HG02970 (cell line): ENCODE measurements around the gene SELENOT.
"Not testable (repeated sequence)": the region's sequence is repeated elsewhere in the genome, so short reads cannot be mapped to it uniquely, and the experiment has no call there.

Experiments
- ATAC-seq: cut with Tn5 transposase; IDR thresholded peaks from one replicate; pipeline ENCODE4 v1.9.1; 2021; ENCODE audit warnings: mild to moderate bottlenecking, moderate library complexity, moderate number of reproducible peaks; ENCODE audit not compliant: unreplicated experiment, low FRiP score

Gene SELENOT

GRCh38 chr3:150603153-150603979, at the start of gene SELENOT:
Gene SELENOT, plus strand, starts transcription at chr3:150603321. Its CDS starts 42 bp downstream, at chr3:150603363.
- ATAC-seq = peak; percentile 75

GRCh38 chr3:150555859-150556436, 47.2 kb upstream of the SELENOT start:
- ATAC-seq = no peak

GRCh38 chr3:150556792-150557191, 46.3 kb upstream of the SELENOT start:
- ATAC-seq = no peak

- ATAC-seq = no peak
Measured at GRCh38 chr3:150557725-150558124, 45.4 kb upstream of the SELENOT start.

- no peak for ATAC-seq
Measured at GRCh38 chr3:150564243-150564642, 38.9 kb upstream of the SELENOT start.

GRCh38 chr3:150567328-150567727, 35.8 kb upstream of the SELENOT start:
- ATAC-seq = no peak

- ATAC-seq = no peak
Measured at GRCh38 chr3:150577855-150578254, 25.3 kb upstream of the SELENOT start.

- no peak for ATAC-seq
Measured at GRCh38 chr3:150581174-150581573, 21.9 kb upstream of the SELENOT start.

- no peak for ATAC-seq
Measured at GRCh38 chr3:150582620-150583019, 20.5 kb upstream of the SELENOT start.

GRCh38 chr3:150583028-150583427, 20.1 kb upstream of the SELENOT start:
- ATAC-seq = no peak

GRCh38 chr3:150588027-150588830, 14.9 kb upstream of the SELENOT start:
- ATAC-seq = no peak

GRCh38 chr3:150589759-150590158, 13.4 kb upstream of the SELENOT start:
- no peak for ATAC-seq

GRCh38 chr3:150594150-150594549, 9.0 kb upstream of the SELENOT start:
- no peak for ATAC-seq

- no peak for ATAC-seq
Measured at GRCh38 chr3:150597646-150598045, 5.5 kb upstream of the SELENOT start.

GRCh38 chr3:150599611-150600297, 3.4 kb upstream of the SELENOT start:
- ATAC-seq = no peak

- not testable (repeated sequence) for ATAC-seq
Measured at GRCh38 chr3:150600647-150601530, 2.2 kb upstream of the SELENOT start.

GRCh38 chr3:150602426-150603152, 532 bp upstream of the SELENOT start:
- peak; percentile 8 for ATAC-seq

- ATAC-seq = no peak
Measured at GRCh38 chr3:150603980-150604319, 829 bp downstream of the SELENOT start.

- ATAC-seq = no peak
Measured at GRCh38 chr3:150605998-150606641, 3.0 kb downstream of the SELENOT start.
